HEK293T (cell line): ENCODE results near the gene KRTAP10-12.

Experiments used
- ARNT ChIP-seq: fragments of 450-650 bp; IDR thresholded peaks from 2 replicates; pipeline ENCODE4 v1.6.1; 2017; ENCODE audit warnings: mild to moderate bottlenecking
- BHLHE40 ChIP-seq: fragments of 450-650 bp; IDR thresholded peaks from 2 replicates; pipeline ENCODE4 v1.6.1; 2016; ENCODE audit warnings: mild to moderate bottlenecking, moderate library complexity, borderline replicate concordance
- FOXK2 ChIP-seq: fragments of 450-650 bp; IDR thresholded peaks from 2 replicates; pipeline ENCODE4 v1.6.1; 2016; ENCODE audit warnings: mild to moderate bottlenecking
- FOXM1 ChIP-seq: fragments of 450-650 bp; IDR thresholded peaks from 2 replicates; pipeline ENCODE4 v1.6.1; 2017; ENCODE audit warnings: mild to moderate bottlenecking, borderline replicate concordance
- NFRKB ChIP-seq: fragments of 450-650 bp; IDR thresholded peaks from 2 replicates; pipeline ENCODE4 v1.6.1; 2016; ENCODE audit warnings: mild to moderate bottlenecking, moderate library complexity
- SP1 ChIP-seq: fragments of 450-650 bp; IDR thresholded peaks from 2 replicates; pipeline ENCODE4 v1.6.1; 2017
- TF ChIP-seq, protein P1 (sequence below): fragments of 450-650 bp; IDR thresholded peaks from 2 replicates; pipeline ENCODE4 v1.6.1; 2016

DNA sequence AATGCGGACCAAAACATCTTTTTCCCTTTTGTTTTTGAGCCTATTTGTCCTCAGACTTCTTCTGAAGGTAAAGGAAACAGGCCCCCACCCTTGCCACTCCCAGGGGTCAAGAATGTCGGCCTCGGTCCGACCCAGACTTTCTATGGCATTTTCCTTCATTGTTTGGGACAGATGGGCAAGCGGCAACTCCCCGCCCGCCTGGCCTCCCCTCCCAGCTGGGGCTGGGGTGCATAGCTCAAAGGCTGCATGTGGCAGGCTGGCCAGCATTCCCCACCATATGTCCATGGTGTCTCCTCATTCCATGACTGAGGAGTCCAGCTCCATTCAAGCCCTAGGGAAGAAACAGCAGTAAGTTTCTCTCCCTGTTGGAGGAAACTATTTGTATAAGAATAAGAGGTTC is 43.8 kb downstream of the KRTAP10-12 start:
- TF ChIP-seq SP1 (no peak), FOXK2 (no peak), BHLHE40 (no peak), FOXM1 (no peak), ARNT (no peak), NFRKB (no peak)
- TF ChIP-seq, protein P1, sequence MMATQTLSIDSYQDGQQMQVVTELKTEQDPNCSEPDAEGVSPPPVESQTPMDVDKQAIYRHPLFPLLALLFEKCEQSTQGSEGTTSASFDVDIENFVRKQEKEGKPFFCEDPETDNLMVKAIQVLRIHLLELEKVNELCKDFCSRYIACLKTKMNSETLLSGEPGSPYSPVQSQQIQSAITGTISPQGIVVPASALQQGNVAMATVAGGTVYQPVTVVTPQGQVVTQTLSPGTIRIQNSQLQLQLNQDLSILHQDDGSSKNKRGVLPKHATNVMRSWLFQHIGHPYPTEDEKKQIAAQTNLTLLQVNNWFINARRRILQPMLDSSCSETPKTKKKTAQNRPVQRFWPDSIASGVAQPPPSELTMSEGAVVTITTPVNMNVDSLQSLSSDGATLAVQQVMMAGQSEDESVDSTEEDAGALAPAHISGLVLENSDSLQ: no peak
